ENCODE data around the gene ITGAL.

The ITGAL gene

GRCh38 chr16:30509081-30509765 lies 36.7 kb downstream of the ITGAL start:
- Histone ChIP-seq H3K79me2 (ENCODE audit: insufficient read depth, low read length) (no peaks in the 10 kb centered on the region), H3K27ac (ENCODE audit: low read length) (no peak overlapping the region), H3K9ac (ENCODE audit: low read depth, low read length) (no peak overlapping the region), H3K36me3 (ENCODE audit: insufficient read depth, low read length) (peaks cover 13% of the 10 kb centered on the region), H3K4me3 (ENCODE audit: low read depth in 1 of 2, low read length in 2 of 2) (no peak overlapping the region), H3K27me3 (ENCODE audit: insufficient read depth, low read length, poor library complexity) (no peaks in the 10 kb centered on the region), H2AFZ (ENCODE audit: low read depth, low read length) (no peak overlapping the region), H3K4me1 (ENCODE audit: insufficient read depth, low read length) (no peaks in the 10 kb centered on the region), H3K4me2 (ENCODE audit: insufficient read depth, low read length) (no peak overlapping the region), H4K20me1 (ENCODE audit: insufficient read depth, low read length) (no peaks in the 10 kb centered on the region), H3K9me3 (ENCODE audit: insufficient read depth, low read length, severe bottlenecking) (no peaks in the 10 kb centered on the region)
- DNase-seq = no peak
- no peak for ATAC-seq (ENCODE audit: insufficient read depth, low read depth)
- no peak for TF ChIP-seq EZH2 (IDR thresholded peaks at IDR 0.05; ENCODE audit: borderline replicate concordance, low read depth, low read length, severe bottlenecking)
- no peak for TF ChIP-seq CTCF (IDR thresholded peaks at IDR 0.05; ENCODE audit: borderline replicate concordance, extremely low read depth, low read length, poor library complexity, severe bottlenecking)

GRCh38 chr16:30510376-30510938 lies 37.9 kb downstream of the ITGAL start:
- Histone ChIP-seq H3K27ac (ENCODE audit: low read length) (no peak overlapping the region), H3K9ac (ENCODE audit: low read depth, low read length) (no peak overlapping the region), H4K20me1 (ENCODE audit: insufficient read depth, low read length) (no peaks in the 10 kb centered on the region), H3K27me3 (ENCODE audit: insufficient read depth, low read length, poor library complexity) (no peaks in the 10 kb centered on the region), H3K4me2 (ENCODE audit: insufficient read depth, low read length) (no peak overlapping the region), H3K79me2 (ENCODE audit: insufficient read depth, low read length) (no peaks in the 10 kb centered on the region), H2AFZ (ENCODE audit: low read depth, low read length) (no peak overlapping the region), H3K4me1 (ENCODE audit: insufficient read depth, low read length) (no peaks in the 10 kb centered on the region), H3K4me3 (ENCODE audit: low read depth in 1 of 2, low read length in 2 of 2) (no peak overlapping the region), H3K36me3 (ENCODE audit: insufficient read depth, low read length) (peaks cover 10% of the 10 kb centered on the region), H3K9me3 (ENCODE audit: insufficient read depth, low read length, severe bottlenecking) (no peaks in the 10 kb centered on the region)
- ATAC-seq (ENCODE audit: insufficient read depth, low read depth) (no peak), DNase-seq (no peak)
- TF ChIP-seq EZH2 (IDR thresholded peaks at IDR 0.05; ENCODE audit: borderline replicate concordance, low read depth, low read length, severe bottlenecking) = no peak
- no peak for TF ChIP-seq CTCF (IDR thresholded peaks at IDR 0.05; ENCODE audit: borderline replicate concordance, extremely low read depth, low read length, poor library complexity, severe bottlenecking)

GRCh38 chr16:30511509-30511908 lies 39.0 kb downstream of the ITGAL start:
- no peak for ATAC-seq (ENCODE audit: insufficient read depth, low read depth)
- H3K79me2 ChIP-seq (ENCODE audit: insufficient read depth, low read length) = no peaks in the 10 kb centered on the region
- H2AFZ ChIP-seq (ENCODE audit: low read depth, low read length) = no peak overlapping the region
- H3K9me3 ChIP-seq (ENCODE audit: insufficient read depth, low read length, severe bottlenecking) = no peaks in the 10 kb centered on the region
- no peak overlapping the region for H3K4me3 ChIP-seq (ENCODE audit: low read depth in 1 of 2, low read length in 2 of 2)
- H4K20me1 ChIP-seq (ENCODE audit: insufficient read depth, low read length) = no peaks in the 10 kb centered on the region
- peaks cover 12% of the 10 kb centered on the region for H3K36me3 ChIP-seq (ENCODE audit: insufficient read depth, low read length)
- no peak overlapping the region for H3K4me2 ChIP-seq (ENCODE audit: insufficient read depth, low read length)
- no peak for DNase-seq
- H3K9ac ChIP-seq (ENCODE audit: low read depth, low read length) = no peak overlapping the region
- no peaks in the 10 kb centered on the region for H3K4me1 ChIP-seq (ENCODE audit: insufficient read depth, low read length)
- H3K27ac ChIP-seq (ENCODE audit: low read length) = no peak overlapping the region
- H3K27me3 ChIP-seq (ENCODE audit: insufficient read depth, low read length, poor library complexity) = no peaks in the 10 kb centered on the region
- TF ChIP-seq EZH2 (IDR thresholded peaks at IDR 0.05; ENCODE audit: borderline replicate concordance, low read depth, low read length, severe bottlenecking) = no peak

GRCh38 chr16:30515275-30515674 lies 42.7 kb downstream of the ITGAL start:
- Histone ChIP-seq H3K27me3 (ENCODE audit: insufficient read depth, low read length, poor library complexity) (no peaks in the 10 kb centered on the region), H3K36me3 (ENCODE audit: insufficient read depth, low read length) (peaks cover 12% of the 10 kb centered on the region), H3K27ac (ENCODE audit: low read length) (no peak overlapping the region), H2AFZ (ENCODE audit: low read depth, low read length) (no peak overlapping the region), H3K9ac (ENCODE audit: low read depth, low read length) (no peak overlapping the region), H3K4me1 (ENCODE audit: insufficient read depth, low read length) (no peaks in the 10 kb centered on the region), H4K20me1 (ENCODE audit: insufficient read depth, low read length) (no peaks in the 10 kb centered on the region), H3K4me3 (ENCODE audit: low read depth in 1 of 2, low read length in 2 of 2) (no peak overlapping the region), H3K4me2 (ENCODE audit: insufficient read depth, low read length) (no peak overlapping the region), H3K9me3 (ENCODE audit: insufficient read depth, low read length, severe bottlenecking) (no peaks in the 10 kb centered on the region), H3K79me2 (ENCODE audit: insufficient read depth, low read length) (no peaks in the 10 kb centered on the region)
- ATAC-seq (ENCODE audit: insufficient read depth, low read depth) (no peak), DNase-seq (no peak)
- no peak for TF ChIP-seq CTCF (IDR thresholded peaks at IDR 0.05; ENCODE audit: borderline replicate concordance, extremely low read depth, low read length, poor library complexity, severe bottlenecking)
- TF ChIP-seq EZH2 (IDR thresholded peaks at IDR 0.05; ENCODE audit: borderline replicate concordance, low read depth, low read length, severe bottlenecking) = no peak
